ENCODE results near the gene IGSF3.

The IGSF3 gene

GRCh38 chr1:116686723-116687352 lies 19.3 kb upstream of the IGSF3 start:
- no peak for DNase-seq (ENCODE audit: low read depth in 3 of 3)

GRCh38 chr1:116686175-116686574 lies 18.6 kb upstream of the IGSF3 start:
- DNase-seq (ENCODE audit: low read depth in 3 of 3): no peak

- DNase-seq (ENCODE audit: low read depth in 3 of 3): no peak
These were observed 17.0 kb upstream of the IGSF3 start for GRCh38 chr1:116684575-116684974.

GRCh38 chr1:116682641-116683221 lies 15.2 kb upstream of the IGSF3 start:
- DNase-seq (ENCODE audit: low read depth in 3 of 3): no peak

GRCh38 chr1:116681343-116681899 lies 13.9 kb upstream of the IGSF3 start:
- DNase-seq (ENCODE audit: low read depth in 3 of 3): no peak

GRCh38 chr1:116680752-116681151 lies 13.2 kb upstream of the IGSF3 start:
- no peak for DNase-seq (ENCODE audit: low read depth in 3 of 3)

GRCh38 chr1:116679828-116680628 lies 12.5 kb upstream of the IGSF3 start:
- DNase-seq (ENCODE audit: low read depth in 3 of 3): no peak

- no peak for DNase-seq (ENCODE audit: low read depth in 3 of 3)
These were observed 11.7 kb upstream of the IGSF3 start for GRCh38 chr1:116679091-116679827.

- no peak for DNase-seq (ENCODE audit: low read depth in 3 of 3)
These were observed 11.2 kb upstream of the IGSF3 start for GRCh38 chr1:116678732-116679090.

- no peak for DNase-seq (ENCODE audit: low read depth in 3 of 3)
These were observed 10.0 kb upstream of the IGSF3 start for GRCh38 chr1:116677474-116678062.

- DNase-seq (ENCODE audit: low read depth in 3 of 3): no peak
These were observed 8.8 kb upstream of the IGSF3 start for GRCh38 chr1:116676291-116676690.

- DNase-seq (ENCODE audit: low read depth in 3 of 3): no peak
These were observed 7.2 kb upstream of the IGSF3 start for GRCh38 chr1:116674751-116675150.

GRCh38 chr1:116674011-116674531 lies 6.5 kb upstream of the IGSF3 start:
- no peak for DNase-seq (ENCODE audit: low read depth in 3 of 3)

GRCh38 chr1:116671912-116672311 lies 4.4 kb upstream of the IGSF3 start:
- DNase-seq (ENCODE audit: low read depth in 3 of 3): no peak

GRCh38 chr1:116671072-116671760 lies 3.7 kb upstream of the IGSF3 start:
- DNase-seq (ENCODE audit: low read depth in 3 of 3): no peak

- no peak for DNase-seq (ENCODE audit: low read depth in 3 of 3)
These were observed 744 bp upstream of the IGSF3 start for GRCh38 chr1:116668277-116668676.

GRCh38 chr1:116667078-116667574 lies 407 bp downstream of the IGSF3 start:
- no peak for DNase-seq (ENCODE audit: low read depth in 3 of 3)

- DNase-seq (ENCODE audit: low read depth in 3 of 3): no peak
These were observed 1.1 kb downstream of the IGSF3 start for GRCh38 chr1:116666187-116667077.

- no peak for DNase-seq (ENCODE audit: low read depth in 3 of 3)
These were observed 2.6 kb downstream of the IGSF3 start for GRCh38 chr1:116664978-116665371.

All from stimulated activated CD4-positive, alpha-beta T cell treated with anti-CD3 and anti-CD28 coated beads, TNF-alpha, amount 100 ng/mL, for 4 hours (primary cell).